ENCODE data around the gene DGLUCY.
"Not testable (repeated sequence)": the region's sequence is repeated elsewhere in the genome, so short reads cannot be mapped to it uniquely, and the experiment has no call there.

GRCh38 chr14:91200802-91201201, 86.9 kb downstream of the DGLUCY start:
- TF ChIP-seq POLR2A, CTCF (IDR thresholded peaks at IDR 0.05): not testable (repeated sequence)

Data from Peyer's patch (tissue), 4 donors.